GM18868 (cell line): Measurements from ENCODE around the gene CCDC172.
"Not testable (repeated sequence)": the region's sequence is repeated elsewhere in the genome, so short reads cannot be mapped to it uniquely, and the experiment has no call there.

Experiments
- ATAC-seq: cut with Tn5 transposase; IDR thresholded peaks from one replicate; pipeline ENCODE4 v1.9.1; 2021; ENCODE audit warnings: mild to moderate bottlenecking, moderate library complexity; ENCODE audit not compliant: unreplicated experiment

The CCDC172 gene

DNA sequence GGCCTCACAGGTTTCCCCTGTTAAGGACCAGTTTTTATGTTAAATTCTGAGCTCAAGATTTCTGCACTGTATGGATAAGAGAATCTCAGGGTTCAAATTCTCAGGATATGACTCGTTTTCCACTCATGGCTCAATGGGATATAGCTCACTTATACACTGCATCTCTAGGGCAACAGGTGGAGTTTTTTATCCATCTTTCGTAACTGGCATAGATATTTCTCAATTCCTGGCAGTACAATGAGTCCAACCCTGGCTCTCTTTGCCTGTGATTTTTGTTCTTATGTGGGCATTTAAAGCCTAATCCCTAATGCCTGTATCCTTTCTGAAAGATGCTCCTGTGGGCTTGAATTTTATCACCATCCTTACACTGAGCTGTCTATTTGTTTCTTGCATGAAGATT lies 7.6 kb downstream of the CCDC172 start:
- ATAC-seq, result no peak

DNA sequence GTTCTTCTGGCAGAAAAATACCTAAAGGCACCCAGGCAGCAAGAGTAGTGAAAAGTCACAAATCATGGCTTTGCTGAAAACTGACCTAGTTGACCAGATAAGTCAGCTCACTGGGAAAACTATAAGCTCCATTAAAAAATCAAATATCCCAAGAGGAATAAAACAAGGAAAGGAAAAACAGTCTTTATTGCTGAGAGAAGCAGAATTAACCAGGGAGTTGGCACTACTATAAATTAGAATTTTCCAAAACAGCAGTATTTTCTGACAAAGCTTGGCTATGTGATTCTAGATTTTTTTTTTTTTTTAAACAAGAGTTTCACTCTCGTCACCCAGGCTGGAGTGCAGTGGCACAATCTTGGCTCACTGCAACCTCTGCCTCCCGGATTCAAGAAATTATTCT lies 12.6 kb downstream of the CCDC172 start:
- no peak for ATAC-seq

- ATAC-seq, result no peak
These were observed 27.9 kb downstream of the CCDC172 start for GRCh38 chr10:116352125-116352524.

DNA sequence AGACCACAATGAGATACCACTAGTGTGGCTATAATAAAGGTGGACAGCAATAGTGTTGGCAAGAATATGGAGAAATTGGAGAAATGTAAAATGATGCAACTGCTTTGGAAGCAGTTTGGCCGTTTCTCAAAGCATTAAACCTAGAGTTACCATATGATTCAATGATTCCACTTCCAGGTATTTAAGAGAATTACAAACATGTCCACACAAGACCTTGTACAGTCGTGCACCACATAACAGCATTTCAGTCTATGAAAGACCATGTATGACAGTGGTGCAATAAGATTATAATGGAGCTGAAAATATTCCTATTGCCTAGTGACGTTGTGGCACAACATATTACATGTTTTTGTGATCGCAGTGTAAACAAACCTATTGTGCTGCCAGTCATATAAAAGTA lies 29.6 kb downstream of the CCDC172 start:
- ATAC-seq, result no peak

GRCh38 chr10:116355341-116355740 lies 31.1 kb downstream of the CCDC172 start:
- ATAC-seq, result no peak

GRCh38 chr10:116356833-116357232 lies 32.6 kb downstream of the CCDC172 start:
- ATAC-seq, result no peak

DNA sequence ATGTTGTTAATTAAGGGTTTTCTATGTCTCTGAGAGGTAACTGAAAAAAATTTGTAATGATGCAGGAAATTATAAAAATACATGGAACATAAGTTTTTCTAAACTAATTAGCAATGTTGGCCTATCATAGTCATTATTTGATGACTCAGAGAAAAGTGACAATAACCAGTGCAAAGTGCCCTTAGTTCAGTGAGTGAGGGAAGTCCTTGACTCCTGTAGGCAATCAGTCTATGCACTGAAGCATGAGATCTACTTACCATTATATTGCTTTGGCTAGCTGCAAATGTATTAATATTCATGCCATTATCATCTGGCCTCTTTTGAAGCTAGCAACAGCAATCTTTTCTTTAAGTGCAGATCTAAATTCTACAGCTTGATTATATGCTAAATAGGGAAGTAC lies 40.6 kb downstream of the CCDC172 start:
- ATAC-seq, result no peak

- no peak for ATAC-seq
These were observed 47.5 kb downstream of the CCDC172 start for GRCh38 chr10:116371737-116372136.

- ATAC-seq, result no peak
These were observed 58.0 kb downstream of the CCDC172 start for GRCh38 chr10:116382290-116382689.

DNA sequence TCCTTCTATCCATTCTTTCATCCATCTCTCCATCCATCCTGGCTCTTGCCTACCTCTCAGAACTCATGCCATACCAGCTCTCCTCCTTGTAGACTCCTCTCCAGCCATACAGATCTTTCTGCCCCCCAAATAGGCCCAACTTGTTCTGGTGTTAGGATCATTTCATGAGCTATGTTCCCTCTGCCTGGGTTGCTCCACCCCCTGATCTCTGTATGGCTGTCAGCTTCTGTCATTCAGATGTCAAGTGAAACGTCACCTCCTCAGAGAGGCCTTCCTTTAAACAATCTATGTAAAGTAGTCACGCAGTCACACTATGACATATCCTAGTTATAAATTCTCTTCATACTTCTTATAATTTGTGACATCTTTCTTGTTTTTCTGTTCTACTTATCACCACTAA lies 61.1 kb downstream of the CCDC172 start:
- no peak for ATAC-seq

- peak; percentile 71 for ATAC-seq
These were observed 62.0 kb downstream of the CCDC172 start for GRCh38 chr10:116385994-116386809.

DNA sequence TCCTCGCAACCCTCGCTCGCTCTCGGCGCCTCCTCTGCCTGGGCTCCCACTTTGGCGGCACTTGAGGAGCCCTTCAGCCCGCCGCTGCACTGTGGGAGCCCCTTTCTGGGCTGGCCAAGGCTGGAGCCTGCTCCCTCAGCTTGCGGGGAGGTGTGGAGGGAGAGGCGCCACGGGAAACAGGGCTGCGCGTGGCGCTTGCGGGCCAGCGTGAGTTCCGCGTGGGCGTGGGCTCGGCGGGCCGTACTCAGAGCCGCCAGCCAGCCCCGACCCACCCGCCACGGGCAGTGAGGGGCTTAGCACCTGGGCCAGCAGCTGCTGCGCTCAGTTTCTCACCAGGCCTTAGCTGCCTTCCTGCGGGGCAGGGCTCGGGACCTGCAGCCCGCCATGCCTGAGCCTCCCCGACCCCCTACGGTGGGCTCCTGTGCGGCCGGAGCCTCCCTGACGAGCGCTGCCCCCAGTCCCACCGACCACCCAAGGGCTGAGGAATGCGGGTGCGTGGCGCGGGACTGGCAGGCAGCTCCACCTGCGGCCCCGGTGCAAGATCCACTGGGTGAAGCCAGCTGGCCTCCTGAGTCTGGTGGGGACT lies 69.1 kb downstream of the CCDC172 start:
- ATAC-seq, result not testable (repeated sequence)

- ATAC-seq, result no peak
These were observed 71.2 kb downstream of the CCDC172 start for GRCh38 chr10:116395223-116395985.

DNA sequence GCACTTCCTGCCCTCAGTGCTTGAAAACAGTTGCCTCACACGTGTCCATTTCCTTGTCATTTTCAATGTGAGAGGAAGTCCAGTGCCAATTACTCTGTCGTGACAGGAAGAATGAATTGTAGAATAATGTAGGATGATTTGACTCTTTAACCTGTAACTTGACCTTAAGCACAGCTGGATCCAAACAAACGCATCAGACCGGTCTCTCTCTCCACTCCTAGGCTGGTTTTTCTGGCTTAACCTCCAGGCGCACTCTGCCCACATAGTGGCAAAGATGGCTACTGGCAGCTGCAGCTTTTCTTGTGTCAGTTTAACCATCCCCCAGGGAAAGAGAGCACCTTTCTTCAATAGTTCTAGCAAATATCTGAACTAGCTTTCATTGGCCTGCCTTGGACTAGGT lies 74.0 kb downstream of the CCDC172 start:
- no peak for ATAC-seq

DNA sequence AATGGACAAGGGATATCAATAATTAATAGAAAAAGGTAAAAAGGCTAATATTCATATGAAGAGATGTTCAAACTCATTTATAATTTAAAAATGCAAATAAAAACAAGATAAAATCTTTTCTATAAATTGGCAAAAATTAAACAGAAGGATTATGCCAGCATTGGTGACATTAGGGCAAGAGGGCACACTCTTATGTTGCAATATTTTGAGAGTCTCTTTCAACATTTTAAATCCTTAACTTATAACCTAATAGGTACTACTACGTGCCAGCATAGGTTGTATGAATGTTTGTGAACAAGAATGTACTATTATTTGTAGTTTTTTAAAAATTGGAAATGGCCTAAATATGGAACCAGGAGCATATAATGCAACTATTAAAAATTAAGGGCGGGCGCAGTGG lies 78.6 kb downstream of the CCDC172 start:
- ATAC-seq, result no peak

DNA sequence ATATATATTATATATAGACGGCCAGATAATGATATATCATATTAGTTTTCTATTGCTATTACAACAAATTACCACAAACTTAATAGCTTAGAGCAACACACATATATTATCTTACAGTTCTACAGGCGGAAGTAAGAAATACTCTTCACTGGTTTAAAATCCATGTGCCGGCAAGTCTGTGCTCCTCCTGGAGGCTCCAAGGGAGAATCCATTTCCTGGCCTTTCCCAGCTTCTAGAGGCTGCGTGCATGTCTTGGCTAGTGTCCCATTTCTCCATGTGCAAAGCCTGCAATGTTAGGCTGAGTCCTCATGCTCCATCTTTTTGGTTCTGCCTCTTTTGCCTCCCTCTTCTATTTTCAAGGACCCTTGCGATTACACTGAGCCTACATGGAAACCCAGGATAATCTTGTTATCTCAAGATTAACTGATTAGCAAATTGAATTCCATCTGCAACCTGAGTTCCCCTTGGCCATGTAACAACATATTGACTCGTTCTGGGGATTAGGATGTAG lies 79.5 kb downstream of the CCDC172 start:
- ATAC-seq, result no peak

DNA sequence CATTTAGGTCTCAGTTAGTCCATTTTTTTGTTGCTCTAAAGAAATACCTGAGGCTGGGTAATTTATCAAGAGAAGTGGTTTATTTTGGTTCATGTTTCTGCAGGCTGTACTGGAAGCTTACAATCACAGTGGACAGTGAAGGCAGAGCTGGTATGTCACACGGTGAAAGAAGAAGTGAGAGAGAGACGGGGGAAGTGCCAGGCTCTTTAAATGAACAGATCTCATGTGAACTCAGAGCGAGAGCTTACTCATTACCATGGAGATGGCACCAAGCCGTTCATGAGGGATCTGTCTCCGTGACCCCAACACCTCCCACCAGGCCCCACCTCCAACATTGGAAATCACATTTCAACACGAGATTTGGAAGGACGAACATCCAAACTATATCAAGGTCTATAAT lies 84.5 kb downstream of the CCDC172 start:
- ATAC-seq, result peak; percentile 98

DNA sequence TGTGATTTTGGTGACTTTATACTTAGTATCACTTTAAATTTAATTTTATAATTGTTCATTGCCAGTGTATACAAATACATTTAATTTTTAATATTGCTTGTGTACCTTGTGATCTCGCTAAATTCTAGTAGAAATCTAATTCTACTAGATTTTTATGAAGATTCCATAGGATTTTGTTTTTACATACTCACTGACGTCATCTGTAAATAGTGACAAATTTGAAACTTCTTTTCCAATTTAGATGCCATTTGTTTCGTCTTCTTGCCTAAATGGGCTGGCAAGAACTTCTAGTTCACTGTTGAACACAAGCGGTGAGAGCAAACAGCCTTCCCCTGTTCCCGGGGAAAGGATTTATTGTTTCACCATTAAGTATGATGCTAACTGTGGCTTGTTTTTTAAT lies 86.1 kb downstream of the CCDC172 start:
- ATAC-seq, result no peak

GRCh38 chr10:116417821-116418220 lies 93.6 kb downstream of the CCDC172 start:
- no peak for ATAC-seq

DNA sequence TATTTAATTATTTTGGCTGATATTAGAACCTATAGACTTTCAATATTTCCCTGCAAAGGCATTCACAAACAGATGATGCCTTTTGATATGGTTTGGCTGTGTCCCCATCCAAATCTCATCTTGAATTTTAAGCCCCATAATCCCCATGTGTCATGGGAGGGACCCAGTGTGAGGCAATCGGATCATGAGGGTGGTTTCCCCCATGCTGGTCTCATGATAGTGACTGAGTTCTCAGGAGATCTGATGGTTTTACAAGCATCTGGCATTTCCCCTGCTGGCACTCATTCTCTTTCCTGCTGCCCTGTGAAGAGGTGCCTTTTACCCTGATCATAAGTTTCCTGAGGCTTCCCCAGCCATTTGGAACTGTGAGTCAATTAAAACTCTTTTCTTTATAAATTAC lies 94.1 kb downstream of the CCDC172 start:
- ATAC-seq, result no peak

- ATAC-seq, result no peak
These were observed 97.6 kb downstream of the CCDC172 start for GRCh38 chr10:116421815-116422214.

DNA sequence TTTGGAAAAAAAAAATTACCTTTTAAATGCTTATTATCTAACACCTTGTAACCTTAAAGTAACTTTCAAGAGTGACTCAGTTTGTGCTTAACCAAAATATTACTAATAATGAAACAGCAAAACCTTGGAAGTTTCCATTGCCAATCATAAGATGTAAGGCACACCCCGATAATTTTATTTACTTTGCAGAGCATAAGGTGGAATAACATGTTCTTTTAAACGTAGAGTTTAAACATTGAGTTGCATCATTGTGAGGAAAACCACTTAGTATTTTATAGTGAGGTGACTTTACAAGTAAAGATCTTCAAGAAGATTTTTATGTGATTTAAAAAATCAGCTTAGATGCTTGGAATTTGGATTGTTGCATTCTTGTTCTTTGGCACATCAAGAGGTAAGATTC lies 103.4 kb downstream of the CCDC172 start, which contains the start of gene PNLIPRP3:
TSS of gene PNLIPRP3 (plus strand) at position 177 of the 400 bp plus-strand sequence. CDS start at position 343, 166 bp downstream.
- no peak for ATAC-seq
